HUDEP-2 (cell line): ENCODE data around the gene TMEM119.
"Not testable (repeated sequence)": the region's sequence is repeated elsewhere in the genome, so short reads cannot be mapped to it uniquely, and the experiment has no call there.

ENCODE experiments used
- DNase-seq, 76 experiments: peaks; one replicate each; lab custom pipeline; 2025; ENCODE audit not compliant: unreplicated experiment in 76 of 76; lab: John Stamatoyannopoulos, UW

TMEM119 gene

DNA sequence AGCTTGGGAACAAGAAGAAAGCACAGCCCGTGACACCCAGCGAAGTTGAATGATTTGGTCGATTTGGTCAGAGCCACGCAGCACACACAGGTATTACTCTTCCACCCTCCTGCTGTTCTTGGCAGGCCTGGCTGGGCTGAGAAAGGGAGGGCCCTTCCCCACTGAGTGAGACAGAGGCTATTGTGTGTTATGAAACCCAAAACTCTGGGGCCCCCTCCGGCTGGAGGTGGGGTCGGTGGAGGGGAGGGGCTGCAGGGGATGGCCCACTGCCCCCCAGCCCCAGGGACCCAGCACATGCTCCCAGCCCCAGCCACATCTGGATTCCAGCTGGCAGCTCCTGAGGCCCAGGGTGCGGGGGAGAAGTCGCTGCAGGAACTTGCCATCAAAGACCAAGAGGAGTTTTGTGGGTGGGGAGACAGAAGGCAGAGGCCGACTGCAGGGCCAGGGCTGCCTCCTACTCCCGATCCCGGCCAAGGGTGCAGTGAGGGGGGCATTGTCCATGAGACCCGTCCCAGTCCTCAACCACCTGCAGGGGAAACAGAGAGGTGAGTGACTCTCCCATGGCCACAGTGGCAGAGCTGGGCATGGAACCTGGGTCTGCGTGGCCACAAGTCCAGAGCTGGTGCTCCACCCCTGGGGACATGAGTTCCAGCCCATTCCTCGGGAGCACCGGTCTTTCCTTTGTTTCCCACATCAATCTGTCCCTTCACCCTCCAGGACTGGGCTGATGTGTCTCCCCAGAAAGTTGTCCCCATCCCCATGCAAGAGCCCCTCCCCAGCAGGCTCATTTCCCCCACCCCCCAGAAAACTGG lies 8.7 kb downstream of the TMEM119 start:
- no peak for DNase-seq

DNA sequence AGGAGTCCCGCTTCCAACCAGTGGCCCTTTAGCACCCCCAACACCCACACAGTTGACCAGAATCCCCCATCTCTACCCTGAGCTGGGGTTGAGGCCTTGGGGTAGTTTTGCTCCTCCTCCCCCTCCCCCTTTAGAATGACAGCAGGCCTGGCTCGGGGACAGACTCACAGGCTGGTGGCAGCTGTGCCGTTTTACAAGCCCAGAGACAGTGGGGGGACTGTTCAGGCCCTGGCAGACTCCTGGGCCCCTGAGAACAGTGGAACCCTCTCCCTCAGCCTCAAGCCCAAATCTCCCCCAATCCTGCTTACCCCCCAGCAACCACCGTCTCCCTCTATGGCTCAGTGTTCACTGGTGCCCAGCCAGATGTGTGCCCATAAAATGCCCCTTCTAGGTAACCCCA lies 10.1 kb downstream of the TMEM119 start:
- no peak for DNase-seq

- no peak for DNase-seq
These were observed 11.6 kb downstream of the TMEM119 start for GRCh38 chr12:108586306-108586705.

- DNase-seq, result no peak
These were observed 12.0 kb downstream of the TMEM119 start for GRCh38 chr12:108585864-108586263.

DNA sequence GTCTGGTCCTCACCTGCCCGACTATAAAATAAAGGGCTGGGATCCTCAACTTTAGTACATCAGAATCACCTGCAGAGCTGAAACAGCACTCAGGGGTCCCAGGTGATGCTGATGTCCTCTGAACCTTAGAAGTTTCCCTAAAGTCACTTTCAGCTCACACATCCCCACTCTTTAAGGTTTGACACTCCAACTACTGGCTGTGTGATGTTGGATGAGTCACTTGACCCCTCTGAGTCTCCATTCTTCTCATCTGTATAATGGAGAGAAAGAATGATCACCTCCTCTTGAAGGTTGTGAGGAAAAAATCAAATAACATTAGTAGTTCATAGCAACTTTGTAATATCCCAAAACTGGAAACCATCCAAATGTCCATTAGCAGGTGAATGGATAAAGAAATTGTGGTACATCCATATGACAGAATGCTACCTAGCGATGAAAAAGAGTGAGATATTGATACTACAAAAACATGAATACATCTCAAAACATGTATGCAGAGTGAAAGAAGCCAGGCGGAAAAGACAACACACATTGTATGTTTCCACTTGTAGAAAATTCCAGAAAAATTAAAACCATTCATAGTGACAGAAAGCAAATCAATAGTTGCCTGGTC lies 13.3 kb downstream of the TMEM119 start:
- DNase-seq, result no peak

DNA sequence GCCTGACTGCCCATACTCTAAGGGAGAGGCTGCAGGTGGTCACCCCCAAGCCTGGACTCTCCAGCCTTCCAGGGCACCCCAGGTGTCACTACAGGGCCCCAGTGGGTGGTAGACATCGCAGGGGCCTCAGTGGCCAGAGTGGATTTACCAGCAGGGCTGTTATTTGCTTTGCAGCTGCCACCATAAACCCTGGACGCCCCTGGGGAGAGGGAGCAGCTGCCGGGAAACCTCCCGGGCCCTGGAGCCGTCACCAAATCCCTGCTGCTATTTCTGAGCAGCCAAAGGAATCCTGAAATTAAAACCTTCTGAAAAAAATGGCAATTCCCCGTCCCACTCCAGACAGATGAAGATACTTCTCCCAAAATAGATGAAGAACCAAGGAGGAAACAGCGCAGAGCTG lies 13.9 kb downstream of the TMEM119 start:
- DNase-seq, result no peak

- no peak for DNase-seq
These were observed 14.7 kb downstream of the TMEM119 start for GRCh38 chr12:108582978-108583770.

DNA sequence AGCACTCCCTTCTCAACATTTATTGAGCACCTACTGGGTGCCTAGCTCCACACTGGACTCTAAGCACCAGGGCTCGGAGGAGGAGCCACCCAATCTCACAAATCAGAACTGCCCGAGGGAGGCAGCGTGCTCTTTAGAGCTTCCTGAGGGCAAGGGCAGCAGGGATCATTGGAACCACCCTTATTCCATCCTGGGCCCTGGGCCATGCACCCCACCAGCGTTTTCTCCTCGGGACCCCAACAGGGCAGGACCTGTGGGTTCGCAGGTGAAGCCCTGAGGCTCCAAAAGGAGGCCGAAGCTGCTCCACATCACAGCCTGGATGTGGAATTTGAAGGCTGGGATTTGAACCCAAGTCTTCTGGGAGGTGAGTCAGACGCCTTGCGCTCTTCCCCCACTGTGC lies 15.4 kb downstream of the TMEM119 start:
- no peak for DNase-seq

DNA sequence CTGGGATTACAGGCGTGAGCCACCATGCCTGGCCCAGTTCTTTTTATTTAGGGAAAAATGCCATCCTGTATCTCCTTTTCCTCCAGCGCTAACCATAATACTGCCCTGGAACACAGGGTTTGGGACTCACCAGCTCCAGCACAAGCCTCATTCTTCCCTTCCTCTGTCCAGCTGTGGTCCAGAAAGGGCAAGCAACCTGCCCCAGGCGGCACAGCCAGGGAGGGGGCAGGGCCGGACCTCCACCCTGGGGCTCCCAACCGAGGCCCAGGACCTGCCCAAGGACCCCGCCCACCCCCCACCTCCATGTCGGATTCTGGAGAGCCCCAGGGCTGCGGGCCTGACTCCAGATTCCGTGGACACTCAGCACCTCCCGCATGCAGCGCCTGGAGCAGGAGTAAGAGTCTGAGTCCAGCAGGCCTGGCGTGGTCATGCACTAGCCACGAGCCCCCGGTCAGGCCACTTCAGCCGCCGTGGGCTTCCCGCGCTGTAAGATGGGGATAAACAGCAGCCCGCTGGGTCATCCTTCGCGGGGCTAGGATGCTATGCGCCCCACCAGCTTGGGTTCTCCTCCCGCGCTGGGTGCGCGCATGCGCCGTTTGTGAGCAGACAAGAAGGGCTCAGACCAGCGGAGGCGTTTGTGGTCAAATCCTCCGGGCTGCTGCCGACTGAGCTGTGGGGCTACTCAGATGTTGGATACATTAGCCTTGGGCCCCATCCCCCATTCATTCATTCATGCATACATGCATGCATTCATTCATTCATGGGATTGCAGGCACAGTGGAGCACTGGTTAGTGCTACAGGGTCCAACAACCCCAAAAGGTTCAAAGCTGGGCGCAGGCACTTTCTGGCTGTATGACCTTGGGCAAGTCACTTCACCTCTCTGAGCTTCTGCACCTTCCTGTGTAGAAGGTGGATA lies 16.3 kb downstream of the TMEM119 start:
- no peak for DNase-seq

GRCh38 chr12:108580531-108580930 lies 17.4 kb downstream of the TMEM119 start:
- DNase-seq, result no peak

- no peak for DNase-seq
These were observed 19.1 kb downstream of the TMEM119 start for GRCh38 chr12:108578813-108579212.

GRCh38 chr12:108578264-108578663 lies 19.6 kb downstream of the TMEM119 start:
- DNase-seq, result no peak

- DNase-seq, result no peak
These were observed 20.4 kb downstream of the TMEM119 start for GRCh38 chr12:108577458-108577857.

- DNase-seq, result no peak
These were observed 21.1 kb downstream of the TMEM119 start for GRCh38 chr12:108576660-108577234.

- no peak for DNase-seq
These were observed 22.5 kb downstream of the TMEM119 start for GRCh38 chr12:108575199-108575912.

GRCh38 chr12:108574276-108574675 lies 23.6 kb downstream of the TMEM119 start:
- DNase-seq, result not testable (repeated sequence)

DNA sequence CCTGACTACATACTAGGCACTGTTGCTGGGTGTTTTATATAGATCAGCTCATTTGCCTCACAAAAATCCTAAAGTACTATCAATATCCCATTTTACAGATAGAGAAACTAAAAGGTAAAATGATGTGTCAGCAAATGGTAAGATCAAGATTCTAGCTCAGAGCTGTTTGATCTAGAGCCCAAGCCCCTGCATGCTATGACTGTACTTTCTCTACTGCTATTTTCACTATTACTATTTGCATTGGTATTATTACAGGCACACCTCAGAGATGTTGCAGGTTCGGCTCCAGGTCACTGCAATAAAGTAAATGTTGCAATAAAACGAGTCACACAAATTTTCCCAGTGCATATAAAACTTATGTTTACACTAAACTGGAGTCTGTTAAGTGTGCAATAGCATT lies 24.6 kb downstream of the TMEM119 start:
- no peak for DNase-seq

DNA sequence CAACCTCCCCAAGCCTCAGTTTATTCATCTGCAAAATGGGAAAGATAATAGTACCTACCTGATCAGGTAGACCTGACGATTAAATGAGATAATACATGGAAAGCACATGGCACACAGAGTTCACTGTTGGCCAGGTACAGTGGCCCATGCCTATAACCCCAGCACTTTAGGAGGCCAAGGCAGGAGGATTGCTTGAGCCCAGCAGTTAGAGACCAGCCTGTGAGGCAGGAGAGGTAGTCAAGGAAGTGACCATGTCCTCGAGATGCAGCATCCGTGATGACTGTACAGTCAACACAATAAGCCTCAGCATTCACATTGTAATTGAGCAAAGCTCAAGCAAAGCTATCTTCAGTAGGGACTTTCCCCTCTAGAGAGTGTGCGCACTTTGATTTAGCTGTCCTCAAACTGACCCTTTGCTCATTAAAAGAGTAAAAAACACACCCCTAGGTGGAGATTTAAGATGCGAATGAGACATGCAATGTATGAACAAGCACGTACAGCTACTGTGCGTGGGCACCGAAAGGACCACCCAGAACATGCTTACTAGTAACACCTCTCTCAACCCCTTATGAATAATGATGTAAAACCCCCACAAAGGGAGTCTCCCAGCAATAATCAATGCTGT lies 25.6 kb downstream of the TMEM119 start:
- no peak for DNase-seq

- DNase-seq, result no peak
These were observed 26.2 kb downstream of the TMEM119 start for GRCh38 chr12:108571609-108572165.
